HG02610 (cell line): ENCODE data around the gene CDRT4.

Experiments used
- ATAC-seq: cut with Tn5 transposase; IDR thresholded peaks from one replicate; pipeline ENCODE4 v1.9.1; 2021; ENCODE audit warnings: mild to moderate bottlenecking, moderate library complexity; ENCODE audit not compliant: unreplicated experiment

Gene CDRT4

DNA sequence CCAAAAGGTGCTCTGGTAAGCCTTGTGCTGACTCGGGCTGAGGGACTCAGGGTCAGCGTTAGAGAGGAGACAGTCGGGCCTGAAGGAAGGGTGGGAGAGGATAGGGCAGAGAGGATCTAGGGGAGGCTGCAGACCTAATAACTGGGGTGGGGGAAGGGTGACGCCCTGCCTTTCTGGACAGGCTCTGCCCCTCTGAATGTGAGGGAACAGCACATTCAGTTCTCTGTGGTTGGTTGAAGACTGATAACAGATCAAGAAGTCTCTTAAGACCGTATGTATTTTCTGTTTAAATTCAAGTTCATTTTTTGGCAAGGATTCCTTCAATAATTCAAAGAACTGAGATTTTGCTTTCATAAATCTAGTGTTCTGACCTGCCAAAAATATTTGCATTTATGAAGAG, 69.8 kb downstream of the CDRT4 start:
- no peak for ATAC-seq

DNA sequence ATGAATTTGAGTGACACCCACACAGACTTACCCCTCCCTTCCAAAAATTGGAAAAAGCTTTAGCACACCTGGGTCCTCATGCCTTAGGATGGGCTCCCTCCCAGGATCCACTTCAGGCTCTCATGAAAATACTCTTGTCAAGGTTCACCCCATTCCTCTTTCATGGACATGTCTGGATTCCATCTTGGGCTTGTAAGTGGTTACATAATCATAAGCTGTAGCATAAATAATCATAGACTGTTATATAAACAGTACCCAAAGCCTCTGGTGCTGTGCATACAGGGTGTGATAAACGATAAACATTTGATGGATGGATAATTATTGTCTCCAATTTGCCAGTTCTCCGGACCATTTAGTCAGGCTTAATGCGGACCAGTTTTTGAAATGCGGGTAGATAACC, 72.3 kb downstream of the CDRT4 start:
- no peak for ATAC-seq

DNA sequence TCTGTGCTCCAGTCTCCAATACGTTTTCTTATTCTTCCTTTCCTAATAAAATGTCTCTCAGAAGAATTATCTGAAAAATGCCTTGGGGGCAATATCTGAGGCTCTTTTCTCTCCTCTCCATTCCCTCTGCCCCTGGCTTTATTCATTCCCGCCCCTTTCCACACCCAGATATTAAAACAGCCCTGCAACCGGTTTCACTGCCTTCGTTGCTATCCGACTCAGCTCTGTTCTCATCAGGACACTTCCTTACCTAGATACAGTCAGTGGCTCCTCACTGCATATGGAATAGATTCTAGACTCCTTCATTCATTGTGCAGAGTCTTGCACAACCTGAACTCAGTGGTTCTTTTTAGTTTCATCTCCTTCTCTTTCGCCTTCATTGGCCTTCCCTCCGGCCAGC, 74.0 kb downstream of the CDRT4 start:
- no peak for ATAC-seq

DNA sequence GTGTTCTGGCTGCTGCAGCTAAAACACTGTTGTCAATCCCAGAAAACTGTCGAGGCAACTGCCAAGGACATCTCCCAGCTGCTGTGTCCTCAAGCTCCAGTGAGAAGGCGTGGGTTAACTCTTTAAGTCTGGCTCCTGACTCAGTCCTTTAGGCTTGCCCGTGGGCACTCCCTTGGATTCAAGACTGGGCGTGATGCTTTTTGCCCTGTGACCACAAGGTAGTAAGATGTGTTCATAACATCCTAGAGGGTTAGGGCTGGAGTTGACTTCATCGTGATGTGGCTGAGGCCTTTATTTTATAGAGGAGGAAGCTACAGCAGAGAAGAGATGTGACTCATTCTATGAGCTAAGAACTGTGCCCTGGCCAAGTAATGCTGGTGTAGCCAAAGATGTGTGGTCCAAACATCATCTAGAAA, 75.1 kb downstream of the CDRT4 start:
- ATAC-seq: no peak

DNA sequence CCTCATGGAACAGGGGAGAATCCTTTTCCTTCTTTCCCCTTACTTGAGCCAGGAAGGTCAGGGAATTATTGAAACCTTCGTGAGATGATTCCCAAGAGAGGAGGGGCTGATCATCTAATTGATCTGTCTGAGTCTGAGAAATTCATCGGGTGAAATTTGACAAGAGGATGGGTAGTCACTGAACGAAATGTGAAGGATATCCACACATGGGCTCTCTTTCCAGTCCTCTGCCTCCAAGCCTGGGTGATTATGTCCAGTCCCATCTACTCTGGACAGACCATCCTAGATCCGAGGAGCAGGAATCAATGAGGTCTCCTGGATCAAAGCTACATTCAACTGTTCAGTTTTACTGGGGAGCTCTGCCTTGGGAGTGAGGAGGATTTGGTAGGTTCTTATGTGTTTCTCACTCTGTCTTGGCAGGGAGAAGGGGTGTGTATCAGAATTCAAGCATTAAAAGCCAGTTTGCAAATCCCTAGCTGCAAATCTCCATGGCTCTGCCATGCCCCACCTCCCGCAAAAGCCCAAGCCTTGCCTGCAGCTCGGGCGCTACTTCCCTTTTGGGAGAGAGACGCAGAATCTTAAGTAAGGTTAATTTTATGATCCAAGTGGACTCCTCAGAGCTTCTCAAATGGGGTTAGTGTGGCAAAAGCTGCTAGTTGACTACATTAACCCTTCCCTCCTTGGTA, 78.9 kb downstream of the CDRT4 start:
- ATAC-seq: no peak

DNA sequence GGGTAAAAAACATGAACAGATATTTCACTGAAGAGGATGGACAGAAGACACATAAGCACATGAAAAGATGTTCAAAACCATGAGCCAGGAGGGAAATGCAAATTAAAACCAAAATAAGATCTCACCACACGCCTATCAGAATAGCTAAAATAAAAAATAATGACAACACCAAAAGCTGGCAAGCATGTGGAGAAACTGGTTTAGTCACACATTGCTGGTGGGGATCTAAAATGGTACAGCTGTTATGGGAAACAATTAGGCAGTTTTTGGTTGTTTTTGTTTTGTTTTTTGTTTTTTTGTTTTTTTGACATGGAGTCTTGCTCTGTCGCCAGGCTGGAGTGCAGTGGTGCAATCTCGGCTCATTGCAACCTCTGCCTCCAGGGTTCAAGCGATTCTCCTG, 81.3 kb downstream of the CDRT4 start:
- no peak for ATAC-seq
